H54 (cell line): ENCODE results near the gene PPP1R15A.
"Not testable (repeated sequence)": the region's sequence is repeated elsewhere in the genome, so short reads cannot be mapped to it uniquely, and the experiment has no call there.

Experiments
- DNase-seq: peaks from one replicate; pipeline ENCODE4 v3.0.0; 2011; ENCODE audit warnings: low spot score, mixed read lengths; ENCODE audit not compliant: insufficient read length
- FAIRE-seq: peaks from 3 replicates; lab custom pipeline; 2011; peaks lifted over from hg19 to GRCh38; lab: Jason Lieb, UNC
- POLR2A ChIP-seq: IDR thresholded peaks from 2 replicates; pipeline ENCODE4 v1.6.1; 2011; ENCODE audit warnings: low read depth, mild to moderate bottlenecking, low read length

PPP1R15A gene

DNA sequence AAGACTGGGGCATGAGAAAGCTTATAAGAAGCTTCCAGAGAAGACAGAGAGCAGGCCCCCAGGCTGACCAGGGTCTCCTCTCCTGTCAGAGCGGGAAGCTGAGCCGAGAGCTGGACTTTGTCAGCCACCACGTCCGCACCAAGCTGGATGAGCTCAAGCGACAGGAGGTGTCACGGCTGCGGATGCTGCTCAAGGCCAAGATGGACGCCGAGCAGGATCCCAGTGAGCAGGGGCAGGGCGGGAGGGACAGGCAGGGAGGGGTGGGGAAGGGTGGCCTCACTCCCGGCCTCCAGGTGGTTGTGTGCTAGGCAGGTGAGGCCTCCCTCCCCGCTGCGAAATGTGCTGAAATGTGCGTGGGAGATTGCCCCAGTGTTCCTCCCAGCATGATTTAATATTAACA is 33.4 kb downstream of the PPP1R15A start:
- no peak for TF ChIP-seq POLR2A
- FAIRE-seq: no peak
- no peak for DNase-seq

DNA sequence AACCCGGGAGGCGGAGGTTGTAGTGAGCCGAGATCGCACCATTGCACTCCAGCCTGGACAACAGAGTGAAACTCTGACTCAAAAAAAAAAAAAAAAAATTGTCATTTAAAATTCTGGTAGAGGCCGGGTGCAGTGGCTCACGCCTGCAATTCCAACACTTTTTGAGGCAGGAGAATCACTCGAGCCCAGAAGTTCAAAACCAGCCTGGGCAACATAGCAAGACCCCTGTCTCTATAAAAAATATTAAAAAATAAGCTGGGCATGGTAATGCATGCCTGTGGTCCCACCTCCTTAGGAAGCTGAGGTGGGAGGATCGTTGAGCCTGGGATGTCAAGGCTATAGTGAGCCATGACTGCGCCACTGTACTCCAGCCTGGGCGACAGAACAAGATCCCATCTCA is 34.1 kb downstream of the PPP1R15A start:
- DNase-seq: no peak
- TF ChIP-seq POLR2A: no peak
- FAIRE-seq: no peak

DNA sequence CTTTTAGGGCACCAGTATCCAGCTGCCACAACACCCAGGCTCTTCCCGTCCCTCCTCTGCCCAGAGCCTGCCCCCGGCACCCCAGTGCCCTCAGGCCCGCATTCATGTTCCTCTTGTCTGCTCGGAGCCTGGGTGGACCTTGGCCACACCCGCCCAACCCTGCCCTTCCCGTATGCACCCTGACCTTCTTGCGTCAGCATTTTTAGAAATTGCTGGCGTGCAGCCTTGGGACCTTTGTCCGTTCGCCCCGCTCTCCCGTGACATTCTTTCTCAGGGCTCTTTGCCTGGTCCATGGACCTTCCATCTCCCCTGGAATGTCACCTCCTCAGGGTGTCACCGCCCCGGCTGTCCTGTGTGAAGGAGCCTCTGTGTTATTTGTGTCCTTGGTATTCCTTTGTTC is 35.5 kb downstream of the PPP1R15A start:
- TF ChIP-seq POLR2A: no peak
- DNase-seq (no peak), FAIRE-seq (no peak)

DNA sequence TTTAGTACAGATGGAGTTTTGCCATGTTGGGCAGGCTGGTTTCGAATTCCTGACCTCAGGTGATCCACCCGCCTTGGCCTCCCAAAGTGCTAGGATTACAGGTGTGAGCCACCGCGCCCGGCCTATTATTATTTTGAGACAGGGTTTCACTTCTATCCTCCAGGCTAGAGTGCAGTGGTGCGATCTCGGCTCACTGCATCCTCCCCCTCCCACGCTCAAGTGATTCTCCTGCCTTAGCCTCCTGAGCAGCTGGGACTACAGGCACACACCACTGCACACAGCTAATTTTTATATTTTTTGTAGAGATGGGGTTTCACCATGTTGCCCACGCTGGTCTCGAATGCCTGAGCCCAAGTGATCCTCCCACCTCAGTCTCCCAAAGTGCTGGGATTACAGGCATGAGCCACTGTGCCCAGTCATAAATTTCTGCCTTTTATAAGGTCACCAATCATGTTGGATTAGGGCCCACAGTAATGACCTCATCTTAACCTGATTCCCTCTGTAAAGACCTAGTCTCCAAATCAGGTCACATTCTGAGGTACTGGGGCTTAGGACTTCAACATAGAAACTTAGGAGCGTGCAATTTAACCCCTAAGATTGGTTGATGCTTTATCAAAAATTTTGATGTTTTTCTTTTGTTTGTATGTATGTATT is 37.3 kb downstream of the PPP1R15A start:
- DNase-seq, FAIRE-seq: not testable (repeated sequence)

DNA sequence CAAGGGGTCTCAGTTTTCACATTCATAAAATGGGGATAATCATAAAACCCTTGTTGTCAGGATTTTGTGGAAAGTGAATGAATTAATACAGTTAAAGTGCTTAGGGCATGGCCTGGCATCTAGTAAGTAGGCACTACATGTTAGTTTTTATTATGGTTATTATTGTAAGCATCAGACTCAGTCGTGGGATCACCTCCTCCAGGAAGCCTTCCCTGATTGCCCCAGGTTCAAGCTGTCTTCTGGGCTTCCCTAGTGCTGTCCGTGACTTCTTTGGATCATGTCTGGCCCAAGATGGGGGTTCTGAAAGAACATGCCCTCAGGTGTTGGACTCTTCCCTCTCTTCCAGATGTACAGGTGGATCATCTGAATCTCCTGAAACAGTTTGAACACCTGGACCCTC is 38.6 kb downstream of the PPP1R15A start:
- no peak for DNase-seq
- TF ChIP-seq POLR2A: no peak
- FAIRE-seq: no peak

DNA sequence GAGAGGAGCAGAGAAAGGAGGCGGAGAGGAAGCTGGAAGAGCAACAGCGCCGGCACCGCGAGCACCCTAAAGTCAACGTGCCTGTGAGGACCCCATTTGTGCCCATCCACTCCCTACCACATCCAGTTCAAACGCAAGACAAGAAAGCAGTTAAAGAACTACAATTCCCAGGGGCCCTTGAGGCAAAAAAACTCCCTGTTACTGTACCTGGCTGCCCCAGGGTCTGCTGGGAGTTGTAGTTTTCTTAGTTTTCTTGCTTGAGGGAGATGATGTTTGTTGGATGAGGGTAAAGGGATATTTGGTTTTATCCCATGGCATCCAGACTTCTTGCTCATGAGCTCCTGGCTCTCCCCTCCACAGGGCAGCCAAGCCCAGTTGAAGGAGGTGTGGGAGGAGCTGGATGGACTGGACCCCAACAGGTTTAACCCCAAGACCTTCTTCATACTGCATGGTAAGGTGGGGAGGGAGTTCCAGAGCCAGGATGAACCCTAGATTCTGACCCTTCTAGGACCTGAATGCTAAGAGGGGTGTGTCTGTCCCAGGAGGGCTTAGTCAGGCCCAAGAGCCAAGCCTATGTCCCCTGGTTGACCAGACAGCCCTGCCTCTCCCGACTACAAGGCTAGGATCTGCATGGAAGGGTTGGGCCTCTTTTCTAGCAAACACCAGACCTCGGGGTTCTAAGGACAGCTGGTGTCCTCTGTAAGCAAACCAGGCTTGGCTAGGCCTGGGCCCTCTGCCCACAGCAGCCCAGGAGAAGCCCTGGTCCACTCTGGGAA is 41.1 kb downstream of the PPP1R15A start:
- no peak for FAIRE-seq
- TF ChIP-seq POLR2A: no peak
- DNase-seq: no peak

DNA sequence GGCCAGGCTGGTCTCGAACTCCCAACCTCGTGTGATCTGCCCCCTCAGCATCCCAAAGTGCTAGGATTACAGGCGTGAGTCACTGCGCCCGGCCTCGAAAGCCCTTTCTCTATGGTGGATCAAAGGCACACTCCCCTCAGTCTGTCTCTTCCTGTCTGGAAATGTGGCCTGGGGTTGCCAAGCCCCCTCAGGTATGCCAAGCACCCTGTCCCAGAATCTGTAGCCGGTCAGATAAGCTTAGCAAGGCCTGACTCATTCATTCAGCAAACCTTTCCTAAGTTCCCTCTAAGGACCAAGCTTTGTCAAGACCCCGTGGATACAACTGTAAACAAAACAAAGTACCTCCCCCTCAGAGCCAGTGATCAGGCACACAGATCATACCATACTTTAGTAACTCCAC is 42.0 kb downstream of the PPP1R15A start:
- DNase-seq (no peak), FAIRE-seq (no peak)
- TF ChIP-seq POLR2A: no peak

DNA sequence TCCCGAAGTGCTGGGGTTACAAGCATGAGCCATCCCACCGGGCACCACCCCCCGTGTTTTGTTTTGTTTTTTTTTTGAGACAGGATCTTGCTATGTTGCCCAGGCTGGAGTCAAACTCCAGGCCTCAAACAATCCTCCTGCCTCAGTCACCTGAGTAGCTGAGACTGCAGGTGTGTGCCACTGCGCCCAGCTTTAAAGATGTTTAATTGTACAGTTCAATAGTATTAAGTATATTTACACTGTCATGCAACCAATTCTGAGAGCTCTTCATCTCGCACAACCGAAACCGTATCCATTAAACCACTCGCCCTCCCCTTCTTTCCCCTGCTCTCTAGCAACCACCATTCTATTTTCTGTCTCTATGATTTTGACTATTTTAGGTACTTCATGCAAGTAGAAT is 43.5 kb downstream of the PPP1R15A start:
- no peak for DNase-seq
- no peak for FAIRE-seq
- no peak for TF ChIP-seq POLR2A

DNA sequence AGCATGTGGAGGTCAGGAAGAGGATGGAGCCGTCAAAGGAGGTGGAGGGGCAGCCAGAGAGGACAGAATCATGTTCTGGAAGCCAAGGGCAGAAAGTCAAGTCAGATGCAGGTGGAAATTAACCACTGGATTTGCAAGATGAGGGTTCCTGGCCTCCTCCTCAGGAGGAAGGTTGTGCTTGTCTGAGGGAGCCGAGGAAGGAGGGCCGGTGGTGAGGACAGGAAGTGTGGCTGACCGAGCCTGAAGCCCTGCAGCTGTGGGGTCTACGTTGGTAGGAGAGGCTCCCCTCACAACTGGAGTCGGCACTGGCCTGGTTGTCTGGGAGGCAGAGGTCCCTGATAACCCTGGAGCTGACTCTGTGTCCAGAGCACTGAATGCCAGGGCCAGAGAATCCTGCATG is 45.9 kb downstream of the PPP1R15A start:
- no peak for TF ChIP-seq POLR2A
- FAIRE-seq (no peak), DNase-seq (no peak)

DNA sequence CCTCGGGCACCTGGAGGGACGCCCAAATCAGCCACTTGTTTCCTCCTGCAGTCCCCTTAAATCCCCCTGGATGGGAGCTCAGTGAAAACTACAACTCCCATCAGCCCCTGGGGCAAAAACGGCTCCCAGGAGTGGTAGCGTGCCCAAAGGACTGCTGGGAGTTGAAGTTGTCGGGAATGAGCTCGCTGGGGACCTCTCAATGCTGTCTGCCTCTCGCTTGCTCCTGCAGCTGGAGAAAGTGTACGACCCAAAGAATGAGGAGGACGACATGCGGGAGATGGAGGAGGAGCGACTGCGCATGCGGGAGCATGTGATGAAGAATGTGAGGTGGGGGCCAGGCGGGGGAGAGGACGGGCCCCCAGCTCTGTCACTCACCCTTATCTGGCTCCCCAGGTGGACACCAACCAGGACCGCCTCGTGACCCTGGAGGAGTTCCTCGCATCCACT is 46.6 kb downstream of the PPP1R15A start:
- no peak for FAIRE-seq
- no peak for DNase-seq
- TF ChIP-seq POLR2A: no peak

DNA sequence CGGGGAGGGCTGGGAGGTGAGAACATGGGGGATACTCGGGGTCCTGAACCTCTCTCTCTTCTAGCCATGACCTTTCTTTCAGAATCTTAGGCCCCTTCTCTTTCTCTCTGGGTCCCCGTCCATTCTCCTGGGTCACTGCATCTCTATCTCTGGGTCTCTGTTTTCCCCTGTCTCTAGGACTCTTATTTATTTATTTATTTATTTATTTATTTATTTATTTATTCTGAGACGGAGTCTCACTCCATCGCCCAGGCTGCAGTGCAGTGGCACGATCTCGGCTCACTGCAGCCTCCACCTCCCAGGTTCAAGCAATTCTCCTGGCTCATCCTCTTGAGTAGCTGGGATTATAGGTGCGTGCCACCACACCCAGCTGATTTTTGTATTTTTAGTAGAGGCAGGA is 47.0 kb downstream of the PPP1R15A start:
- not testable (repeated sequence) for DNase-seq, FAIRE-seq

DNA sequence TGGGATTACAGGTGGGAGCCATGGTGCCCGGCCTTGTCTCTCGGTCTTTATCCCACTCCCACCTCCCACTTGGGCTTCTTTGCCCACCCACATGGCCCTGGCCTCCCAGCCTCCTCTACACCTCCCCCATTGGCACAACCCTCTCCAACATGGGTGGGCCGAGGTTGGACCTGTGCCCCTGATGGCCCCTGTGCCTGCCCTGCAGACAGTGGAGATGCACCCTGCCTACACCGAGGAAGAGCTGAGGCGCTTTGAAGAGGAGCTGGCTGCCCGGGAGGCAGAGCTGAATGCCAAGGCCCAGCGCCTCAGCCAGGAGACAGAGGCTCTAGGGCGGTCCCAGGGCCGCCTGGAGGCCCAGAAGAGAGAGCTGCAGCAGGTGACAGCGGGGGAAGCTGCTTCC is 48.7 kb downstream of the PPP1R15A start:
- FAIRE-seq (no peak), DNase-seq (no peak)
- TF ChIP-seq POLR2A: no peak

DNA sequence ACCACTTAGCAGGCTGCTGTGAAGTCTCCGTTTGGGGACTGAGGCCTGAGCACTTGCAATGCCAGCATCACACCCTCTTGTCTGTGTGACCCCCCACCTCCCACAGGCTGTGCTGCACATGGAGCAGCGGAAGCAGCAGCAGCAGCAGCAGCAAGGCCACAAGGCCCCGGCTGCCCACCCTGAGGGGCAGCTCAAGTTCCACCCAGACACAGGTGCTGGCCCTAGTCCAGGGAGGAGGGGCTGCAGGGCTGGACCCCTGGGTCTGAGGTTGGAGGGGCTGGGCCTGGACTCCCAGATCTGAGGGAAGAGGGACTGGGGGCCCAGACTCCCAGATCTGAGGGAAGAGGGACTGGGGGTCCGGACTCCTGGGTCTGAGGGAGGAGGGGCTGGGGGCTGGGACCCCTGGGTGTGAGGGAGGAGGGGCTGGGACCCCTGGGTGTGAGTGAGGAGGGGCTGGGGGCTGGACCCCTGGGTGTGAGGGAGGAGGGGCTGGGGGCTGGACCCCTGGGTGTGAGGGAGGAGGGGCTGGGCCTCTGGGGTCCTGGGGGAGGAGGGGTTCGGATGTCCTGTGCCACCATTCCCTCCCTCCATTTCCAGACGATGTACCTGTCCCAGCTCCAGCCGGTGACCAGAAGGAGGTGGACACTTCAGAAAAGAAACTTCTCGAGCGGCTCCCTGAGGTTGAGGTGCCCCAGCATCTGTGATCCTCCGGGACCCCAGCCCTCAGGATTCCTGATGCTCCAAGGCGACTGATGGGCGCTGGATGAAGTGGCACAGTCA is 49.7 kb downstream of the PPP1R15A start:
- no peak for DNase-seq
- no peak for FAIRE-seq
- TF ChIP-seq POLR2A: no peak

DNA sequence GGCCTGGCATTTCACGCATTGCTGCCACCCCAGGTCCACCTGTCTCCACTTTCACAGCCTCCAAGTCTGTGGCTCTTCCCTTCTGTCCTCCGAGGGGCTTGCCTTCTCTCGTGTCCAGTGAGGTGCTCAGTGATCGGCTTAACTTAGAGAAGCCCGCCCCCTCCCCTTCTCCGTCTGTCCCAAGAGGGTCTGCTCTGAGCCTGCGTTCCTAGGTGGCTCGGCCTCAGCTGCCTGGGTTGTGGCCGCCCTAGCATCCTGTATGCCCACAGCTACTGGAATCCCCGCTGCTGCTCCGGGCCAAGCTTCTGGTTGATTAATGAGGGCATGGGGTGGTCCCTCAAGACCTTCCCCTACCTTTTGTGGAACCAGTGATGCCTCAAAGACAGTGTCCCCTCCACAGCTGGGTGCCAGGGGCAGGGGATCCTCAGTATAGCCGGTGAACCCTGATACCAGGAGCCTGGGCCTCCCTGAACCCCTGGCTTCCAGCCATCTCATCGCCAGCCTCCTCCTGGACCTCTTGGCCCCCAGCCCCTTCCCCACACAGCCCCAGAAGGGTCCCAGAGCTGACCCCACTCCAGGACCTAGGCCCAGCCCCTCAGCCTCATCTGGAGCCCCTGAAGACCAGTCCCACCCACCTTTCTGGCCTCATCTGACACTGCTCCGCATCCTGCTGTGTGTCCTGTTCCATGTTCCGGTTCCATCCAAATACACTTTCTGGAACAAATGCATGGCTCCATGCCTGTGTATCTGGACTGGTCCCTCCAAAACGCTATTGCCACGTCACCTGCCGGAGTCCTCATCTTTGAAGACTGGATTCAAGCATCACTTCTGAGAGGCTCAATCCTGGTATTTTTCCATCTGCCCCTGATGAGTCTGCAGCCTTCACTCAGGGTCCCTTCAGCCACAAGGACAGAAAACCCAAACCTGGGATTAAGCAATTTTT is 50.6 kb downstream of the PPP1R15A start:
- no peak for TF ChIP-seq POLR2A
- no peak for FAIRE-seq
- no peak for DNase-seq
